Central memory CD4-positive, alpha-beta T cell (primary cell): ENCODE measurements around the gene PCDHA1.
"Not testable (repeated sequence)": the region's sequence is repeated elsewhere in the genome, so short reads cannot be mapped to it uniquely, and the experiment has no call there.

ENCODE experiments used
- DNase-seq: peaks from one replicate; pipeline ENCODE4 v3.0.0; 2022

Gene PCDHA1

GRCh38 chr5:140855772-140856674 is 70.1 kb downstream of the PCDHA1 start, which contains the start of gene PCDHA10:
TSS of gene PCDHA10 (plus strand) at chr5:140855897. CDS start at chr5:140856049, 152 bp downstream.
- DNase-seq: no peak

DNA sequence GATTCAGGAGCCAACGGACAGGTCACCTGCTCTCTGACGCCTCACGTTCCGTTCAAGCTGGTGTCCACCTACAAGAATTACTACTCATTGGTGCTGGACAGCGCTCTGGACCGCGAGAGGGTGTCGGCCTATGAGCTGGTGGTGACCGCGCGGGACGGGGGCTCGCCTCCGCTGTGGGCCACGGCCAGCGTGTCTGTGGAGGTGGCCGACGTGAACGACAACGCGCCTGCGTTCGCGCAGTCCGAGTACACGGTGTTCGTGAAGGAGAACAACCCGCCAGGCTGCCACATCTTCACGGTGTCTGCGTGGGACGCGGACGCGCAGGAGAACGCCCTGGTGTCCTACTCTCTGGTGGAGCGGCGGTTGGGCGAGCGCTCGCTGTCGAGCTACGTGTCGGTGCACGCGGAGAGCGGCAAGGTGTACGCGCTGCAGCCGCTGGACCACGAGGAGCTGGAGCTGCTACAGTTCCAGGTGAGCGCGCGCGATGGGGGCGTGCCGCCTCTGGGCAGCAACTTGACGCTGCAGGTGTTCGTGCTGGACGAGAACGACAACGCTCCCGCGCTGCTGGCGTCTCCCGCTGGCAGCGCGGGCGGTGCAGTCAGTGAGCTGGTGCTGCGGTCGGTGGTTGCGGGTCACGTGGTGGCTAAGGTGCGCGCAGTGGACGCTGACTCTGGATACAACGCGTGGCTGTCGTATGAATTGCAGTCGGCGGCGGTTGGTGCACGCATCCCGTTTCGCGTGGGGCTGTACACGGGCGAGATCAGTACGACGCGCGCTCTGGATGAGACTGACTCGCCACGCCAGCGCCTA is 71.4 kb downstream of the PCDHA1 start:
- no peak for DNase-seq

GRCh38 chr5:140857987-140858240 is 72.0 kb downstream of the PCDHA1 start:
- no peak for DNase-seq

DNA sequence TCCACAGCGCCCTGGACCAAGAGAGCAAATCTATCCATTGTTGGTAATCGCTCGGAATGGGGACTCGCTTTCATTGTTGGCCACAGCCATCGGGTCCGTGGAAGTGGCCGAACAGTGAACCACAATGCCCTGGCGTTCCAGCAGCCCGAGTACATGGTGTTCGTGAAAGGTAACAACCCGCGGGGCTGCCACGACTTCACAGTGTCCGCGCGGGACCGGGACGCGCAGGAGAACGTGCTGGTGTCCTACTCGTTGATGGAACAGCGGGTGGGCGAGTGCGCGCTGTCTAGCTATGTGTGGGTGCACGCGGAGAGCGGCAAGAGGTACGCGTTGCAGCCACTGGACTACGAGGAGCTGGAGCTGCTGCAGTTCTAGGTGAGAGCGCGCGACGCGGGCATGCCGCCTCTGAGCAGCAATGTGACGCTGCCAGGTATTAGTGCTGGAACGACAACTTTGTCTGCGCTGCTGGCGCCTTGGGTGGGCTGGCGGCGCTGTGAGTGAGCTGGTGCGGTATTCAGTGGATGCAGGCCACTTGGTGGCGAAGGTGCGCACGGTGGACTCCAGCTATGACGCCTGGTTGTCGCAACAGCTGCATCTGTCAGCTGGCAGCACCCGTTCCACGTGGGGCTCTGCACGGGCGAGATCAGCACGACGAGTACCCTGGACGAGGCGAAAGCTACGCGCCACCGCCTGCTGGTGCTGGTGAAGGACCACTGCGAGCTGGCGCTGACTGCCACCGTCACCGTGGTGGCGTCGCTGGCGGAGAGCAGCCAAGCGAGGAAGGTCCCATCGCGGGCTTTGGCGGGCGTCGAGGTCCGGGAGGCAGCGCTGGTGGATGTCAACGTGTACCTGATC is 76.7 kb downstream of the PCDHA1 start:
- no peak for DNase-seq

- DNase-seq: no peak
These were observed 83.0 kb downstream of the PCDHA1 start, which contains the start of gene PCDHA11 for GRCh38 chr5:140868721-140869554. TSS of gene PCDHA11 (plus strand) at chr5:140868957. CDS start at chr5:140869104, 147 bp downstream.

- DNase-seq: no peak
These were observed 83.6 kb downstream of the PCDHA1 start for GRCh38 chr5:140869555-140869886.

DNA sequence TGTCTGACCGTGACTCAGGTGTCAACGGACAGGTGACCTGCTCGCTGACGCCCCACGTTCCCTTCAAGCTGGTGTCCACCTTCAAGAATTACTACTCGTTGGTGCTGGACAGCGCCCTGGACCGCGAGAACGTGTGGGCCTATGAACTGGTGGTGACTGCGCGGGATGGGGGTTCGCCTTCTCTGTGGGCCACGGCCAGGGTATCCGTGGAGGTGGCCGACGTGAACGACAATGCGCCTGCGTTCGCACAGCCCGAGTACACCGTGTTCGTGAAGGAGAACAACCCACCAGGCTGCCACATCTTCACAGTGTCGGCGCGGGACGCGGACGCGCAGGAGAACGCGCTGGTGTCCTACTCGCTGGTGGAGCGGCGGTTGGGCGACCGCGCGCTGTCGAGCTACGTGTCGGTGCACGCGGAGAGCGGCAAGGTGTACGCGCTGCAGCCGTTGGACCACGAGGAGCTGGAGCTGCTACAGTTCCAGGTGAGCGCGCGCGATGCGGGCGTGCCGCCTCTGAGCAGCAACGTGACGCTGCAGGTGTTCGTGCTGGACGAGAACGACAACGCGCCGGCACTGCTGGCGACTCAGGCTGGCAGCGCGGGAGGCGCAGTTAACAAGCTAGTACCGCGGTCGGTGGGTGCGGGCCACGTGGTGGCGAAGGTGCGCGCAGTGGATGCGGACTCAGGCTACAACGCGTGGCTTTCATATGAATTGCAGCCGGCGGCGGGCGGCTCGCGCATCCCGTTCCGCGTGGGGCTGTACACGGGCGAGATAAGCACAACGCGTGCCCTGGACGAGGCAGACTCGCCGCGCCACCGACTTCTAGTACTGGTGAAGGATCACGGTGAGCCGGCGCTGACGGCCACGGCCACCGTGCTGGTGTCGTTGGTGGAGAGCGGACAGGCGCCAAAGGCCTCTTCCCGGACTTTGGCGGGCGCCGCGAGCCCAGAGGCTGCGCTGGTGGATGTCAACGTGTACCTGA is 84.6 kb downstream of the PCDHA1 start:
- no peak for DNase-seq

- no peak for DNase-seq
These were observed 89.4 kb downstream of the PCDHA1 start, which contains the start of gene PCDHA12 for GRCh38 chr5:140875085-140876065. TSS of gene PCDHA12 (plus strand) at chr5:140875308. CDS start at chr5:140875473, 165 bp downstream.

DNA sequence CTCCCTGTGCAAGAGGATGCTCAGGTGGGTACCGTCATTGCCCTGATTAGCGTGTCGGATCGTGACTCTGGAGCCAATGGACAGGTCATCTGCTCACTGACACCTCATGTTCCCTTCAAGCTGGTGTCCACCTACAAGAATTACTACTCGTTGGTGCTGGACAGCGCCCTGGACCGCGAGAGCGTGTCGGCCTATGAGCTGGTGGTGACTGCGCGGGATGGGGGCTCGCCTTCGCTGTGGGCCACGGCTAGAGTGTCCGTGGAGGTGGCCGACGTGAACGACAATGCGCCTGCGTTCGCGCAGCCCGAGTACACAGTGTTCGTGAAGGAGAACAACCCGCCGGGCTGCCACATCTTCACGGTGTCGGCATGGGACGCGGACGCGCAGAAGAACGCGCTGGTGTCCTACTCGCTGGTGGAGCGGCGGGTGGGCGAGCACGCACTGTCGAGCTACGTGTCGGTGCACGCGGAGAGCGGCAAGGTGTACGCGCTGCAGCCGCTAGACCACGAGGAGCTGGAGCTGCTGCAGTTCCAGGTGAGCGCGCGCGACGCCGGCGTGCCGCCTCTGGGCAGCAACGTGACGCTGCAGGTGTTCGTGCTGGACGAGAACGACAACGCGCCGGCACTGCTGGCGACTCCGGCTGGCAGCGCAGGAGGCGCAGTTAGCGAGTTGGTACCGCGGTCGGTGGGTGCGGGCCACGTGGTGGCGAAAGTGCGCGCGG is 90.8 kb downstream of the PCDHA1 start:
- not testable (repeated sequence) for DNase-seq

DNA sequence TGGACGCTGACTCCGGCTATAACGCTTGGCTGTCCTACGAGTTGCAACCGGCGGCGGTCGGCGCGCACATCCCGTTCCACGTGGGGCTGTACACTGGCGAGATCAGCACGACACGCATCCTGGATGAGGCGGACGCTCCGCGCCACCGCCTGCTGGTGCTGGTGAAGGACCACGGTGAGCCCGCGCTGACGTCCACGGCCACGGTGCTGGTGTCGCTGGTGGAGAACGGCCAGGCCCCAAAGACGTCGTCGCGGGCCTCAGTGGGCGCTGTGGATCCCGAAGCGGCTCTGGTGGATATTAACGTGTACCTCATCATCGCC is 91.3 kb downstream of the PCDHA1 start:
- DNase-seq: no peak

DNA sequence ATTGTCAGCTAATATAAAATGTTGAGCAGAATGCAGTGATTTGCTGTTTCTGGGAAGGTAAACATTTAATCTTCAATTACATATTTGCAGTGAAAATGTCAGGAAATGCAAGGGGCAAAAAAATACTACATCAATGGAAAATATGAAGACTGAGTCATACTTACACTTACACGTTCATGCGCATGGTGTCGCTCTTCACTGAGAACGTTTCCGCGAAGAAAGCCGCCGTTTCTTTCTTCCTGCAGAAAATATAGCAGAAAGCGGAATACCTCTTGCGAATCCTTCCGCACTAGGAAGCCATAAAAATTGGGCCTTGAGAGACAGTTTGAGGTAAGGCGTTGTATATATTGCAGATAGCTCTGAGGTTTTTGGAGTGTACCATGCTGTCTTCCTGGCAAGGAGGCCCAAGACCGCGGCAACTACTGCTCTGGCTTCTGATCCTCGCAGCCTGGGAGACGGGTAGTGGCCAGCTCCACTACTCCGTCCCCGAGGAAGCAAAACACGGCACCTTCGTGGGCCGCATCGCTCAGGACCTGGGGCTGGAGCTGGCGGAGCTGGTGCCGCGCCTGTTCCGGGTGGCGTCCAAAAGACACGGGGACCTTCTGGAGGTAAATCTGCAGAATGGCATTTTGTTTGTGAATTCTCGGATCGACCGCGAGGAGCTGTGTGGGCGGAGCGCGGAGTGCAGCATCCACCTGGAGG is 96.1 kb downstream of the PCDHA1 start, which contains the start of gene PCDHA13:
TSS of gene PCDHA13 (plus strand) at position 236 of the 702 bp plus-strand sequence. CDS start at position 381, 145 bp downstream.
- DNase-seq: no peak

DNA sequence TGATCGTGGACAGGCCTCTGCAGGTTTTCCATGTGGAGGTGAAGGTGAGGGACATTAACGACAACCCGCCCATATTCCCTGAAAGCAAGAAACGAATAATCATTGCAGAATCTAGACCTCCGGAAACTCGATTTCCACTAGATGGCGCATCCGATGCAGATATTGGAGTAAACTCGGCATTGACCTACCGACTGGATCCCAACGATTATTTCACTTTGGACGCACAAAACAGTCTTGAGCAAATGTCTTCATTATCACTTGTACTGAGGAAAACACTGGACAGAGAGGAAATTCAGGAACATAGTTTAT is 96.6 kb downstream of the PCDHA1 start:
- no peak for DNase-seq

- no peak for DNase-seq
These were observed 97.4 kb downstream of the PCDHA1 start for GRCh38 chr5:140883373-140883772.

DNA sequence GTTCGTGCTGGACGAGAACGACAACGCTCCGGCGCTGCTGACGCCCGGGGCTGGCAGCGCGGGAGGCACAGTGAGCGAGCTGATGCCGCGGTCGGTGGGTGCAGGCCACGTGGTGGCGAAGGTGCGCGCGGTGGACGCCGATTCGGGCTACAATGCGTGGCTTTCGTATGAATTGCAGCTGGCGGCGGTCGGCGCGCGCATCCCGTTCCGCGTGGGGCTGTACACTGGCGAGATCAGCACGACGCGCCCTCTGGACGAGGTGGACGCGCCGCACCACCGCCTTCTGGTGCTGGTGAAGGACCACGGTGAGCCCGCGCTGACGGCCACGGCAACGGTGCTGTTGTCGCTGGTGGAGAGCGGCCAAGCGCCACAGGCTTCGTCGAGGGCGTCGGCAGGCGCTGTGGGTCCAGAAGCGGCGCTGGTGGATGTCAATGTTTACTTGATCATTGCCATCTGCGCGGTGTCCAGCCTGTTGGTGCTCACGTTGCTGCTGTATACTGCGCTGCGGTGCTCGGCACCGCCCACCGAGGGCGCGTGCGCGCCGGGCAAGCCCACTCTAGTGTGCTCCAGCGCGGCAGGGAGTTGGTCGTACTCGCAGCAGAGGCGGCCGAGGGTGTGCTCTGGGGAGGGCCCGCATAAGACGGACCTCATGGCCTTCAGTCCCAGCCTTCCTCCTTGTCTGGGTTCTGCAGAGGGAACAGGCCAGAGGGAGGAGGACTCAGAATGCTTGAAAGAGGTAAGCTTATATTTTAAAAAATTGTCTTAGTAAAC is 98.2 kb downstream of the PCDHA1 start:
- DNase-seq: no peak

DNA sequence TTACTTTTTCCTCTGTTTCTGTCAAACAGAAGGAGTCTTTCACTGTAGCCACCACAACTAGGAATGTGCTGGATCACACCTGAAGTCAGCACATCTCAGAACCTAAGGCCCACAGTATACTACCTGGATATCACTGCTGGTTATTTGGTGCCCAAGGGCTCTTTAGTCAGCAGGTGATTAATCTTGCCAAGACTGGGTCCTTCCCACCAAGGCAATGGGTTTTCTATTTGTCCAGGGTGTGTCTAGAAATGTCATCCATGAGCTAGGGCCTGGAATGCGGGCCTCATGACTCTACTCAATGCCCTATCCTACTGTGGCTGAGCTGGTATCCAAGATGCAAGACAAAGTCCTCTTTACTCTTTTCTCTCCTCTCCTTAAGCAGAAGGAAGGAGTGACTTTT is 130.4 kb downstream of the PCDHA1 start:
- DNase-seq: no peak

- DNase-seq: no peak
These were observed 137.7 kb downstream of the PCDHA1 start for GRCh38 chr5:140923601-140924000.

DNA sequence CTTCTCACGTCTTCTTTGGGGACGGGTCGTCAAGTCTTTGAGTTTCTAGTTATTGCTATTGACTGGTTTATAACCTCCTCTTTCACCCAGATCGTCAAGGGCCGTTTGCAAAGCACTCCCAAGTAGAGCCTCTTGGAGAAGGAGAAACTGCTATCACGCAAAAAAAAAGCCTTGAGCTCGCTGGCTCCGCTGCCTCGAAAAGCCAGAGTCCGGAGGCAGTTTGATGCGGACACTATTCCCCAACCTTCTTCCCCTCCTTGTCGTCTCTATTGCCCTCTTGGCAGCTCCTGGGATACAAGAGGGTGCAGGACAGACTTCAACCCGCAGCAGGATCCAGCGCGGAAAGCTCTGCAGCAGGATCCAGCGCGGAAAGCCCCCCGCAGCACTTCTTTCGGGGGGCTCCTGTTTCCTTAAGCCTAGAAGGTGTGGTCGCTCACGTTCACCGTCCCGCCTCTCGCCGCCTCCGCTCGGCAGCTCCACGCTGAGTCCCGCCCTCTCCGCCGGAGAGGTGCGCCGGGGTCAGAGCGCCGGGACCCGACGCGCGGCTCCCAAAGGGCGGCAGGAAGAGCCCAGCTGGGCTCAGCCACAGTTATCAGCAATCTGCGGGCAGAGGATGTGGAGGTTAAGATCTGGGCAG is 140.0 kb downstream of the PCDHA1 start, which contains the start of gene PCDHAC1:
TSS of gene PCDHAC1 (plus strand) at position 494 of the 637 bp plus-strand sequence. CDS start 594 bp downstream, outside the sequence.
- DNase-seq: no peak
